HG03558 (cell line): ENCODE results near the gene HES5.
"Not testable (repeated sequence)": the region's sequence is repeated elsewhere in the genome, so short reads cannot be mapped to it uniquely, and the experiment has no call there.

ENCODE experiments used
- ATAC-seq: cut with Tn5 transposase; IDR thresholded peaks from one replicate; pipeline ENCODE4 v1.9.1; 2021; ENCODE audit warnings: moderate number of reproducible peaks; ENCODE audit not compliant: unreplicated experiment; ENCODE audit errors: extremely low read depth

Gene HES5

GRCh38 chr1:2549367-2550029 is 19.4 kb upstream of the HES5 start:
- not testable (repeated sequence) for ATAC-seq

- no peak for ATAC-seq
These were observed 18.1 kb upstream of the HES5 start for GRCh38 chr1:2548068-2548589.

- no peak for ATAC-seq
These were observed 17.4 kb upstream of the HES5 start for GRCh38 chr1:2547210-2548067.

GRCh38 chr1:2546515-2547209 is 16.6 kb upstream of the HES5 start:
- no peak for ATAC-seq

GRCh38 chr1:2545754-2546514 is 15.9 kb upstream of the HES5 start:
- ATAC-seq, result no peak

- no peak for ATAC-seq
These were observed 15.0 kb upstream of the HES5 start for GRCh38 chr1:2544875-2545640.

- no peak for ATAC-seq
These were observed 14.2 kb upstream of the HES5 start for GRCh38 chr1:2544093-2544874.

GRCh38 chr1:2543543-2544092 is 13.6 kb upstream of the HES5 start:
- ATAC-seq, result no peak

- ATAC-seq, result no peak
These were observed 12.3 kb upstream of the HES5 start for GRCh38 chr1:2542246-2542915.

GRCh38 chr1:2541619-2542245 is 11.7 kb upstream of the HES5 start:
- no peak for ATAC-seq

GRCh38 chr1:2540816-2541492 is 10.9 kb upstream of the HES5 start:
- ATAC-seq, result no peak

- no peak for ATAC-seq
These were observed 9.3 kb upstream of the HES5 start for GRCh38 chr1:2539312-2539907.

- no peak for ATAC-seq
These were observed 8.8 kb upstream of the HES5 start for GRCh38 chr1:2538872-2539271.

GRCh38 chr1:2538376-2538775 is 8.3 kb upstream of the HES5 start:
- no peak for ATAC-seq

GRCh38 chr1:2537784-2538115 is 7.7 kb upstream of the HES5 start:
- ATAC-seq, result no peak

- no peak for ATAC-seq
These were observed 5.9 kb upstream of the HES5 start for GRCh38 chr1:2535981-2536380.

- no peak for ATAC-seq
These were observed 5.4 kb upstream of the HES5 start for GRCh38 chr1:2535455-2535854.
